Stimulated activated CD4-positive, alpha-beta T cell treated with anti-CD3 and anti-CD28 coated beads, Interleukin-2, amount 100 ng/mL, for 48 hours (primary cell): Measurements from ENCODE around the gene SETD9.

Experiments used
- DNase-seq, 2 donors: peaks; one replicate each; pipeline ENCODE4 v3.0.0-alpha.2; 2020

SETD9 gene

GRCh38 chr5:56938858-56939257, 29.5 kb downstream of the SETD9 start:
- no peak for DNase-seq

- no peak for DNase-seq
These were observed 32.6 kb downstream of the SETD9 start for GRCh38 chr5:56941981-56942380.

- no peak for DNase-seq
These were observed 37.7 kb downstream of the SETD9 start for GRCh38 chr5:56947052-56947451.

GRCh38 chr5:56950626-56951125, 41.3 kb downstream of the SETD9 start:
- DNase-seq = peak; percentile 34 to 49

DNA sequence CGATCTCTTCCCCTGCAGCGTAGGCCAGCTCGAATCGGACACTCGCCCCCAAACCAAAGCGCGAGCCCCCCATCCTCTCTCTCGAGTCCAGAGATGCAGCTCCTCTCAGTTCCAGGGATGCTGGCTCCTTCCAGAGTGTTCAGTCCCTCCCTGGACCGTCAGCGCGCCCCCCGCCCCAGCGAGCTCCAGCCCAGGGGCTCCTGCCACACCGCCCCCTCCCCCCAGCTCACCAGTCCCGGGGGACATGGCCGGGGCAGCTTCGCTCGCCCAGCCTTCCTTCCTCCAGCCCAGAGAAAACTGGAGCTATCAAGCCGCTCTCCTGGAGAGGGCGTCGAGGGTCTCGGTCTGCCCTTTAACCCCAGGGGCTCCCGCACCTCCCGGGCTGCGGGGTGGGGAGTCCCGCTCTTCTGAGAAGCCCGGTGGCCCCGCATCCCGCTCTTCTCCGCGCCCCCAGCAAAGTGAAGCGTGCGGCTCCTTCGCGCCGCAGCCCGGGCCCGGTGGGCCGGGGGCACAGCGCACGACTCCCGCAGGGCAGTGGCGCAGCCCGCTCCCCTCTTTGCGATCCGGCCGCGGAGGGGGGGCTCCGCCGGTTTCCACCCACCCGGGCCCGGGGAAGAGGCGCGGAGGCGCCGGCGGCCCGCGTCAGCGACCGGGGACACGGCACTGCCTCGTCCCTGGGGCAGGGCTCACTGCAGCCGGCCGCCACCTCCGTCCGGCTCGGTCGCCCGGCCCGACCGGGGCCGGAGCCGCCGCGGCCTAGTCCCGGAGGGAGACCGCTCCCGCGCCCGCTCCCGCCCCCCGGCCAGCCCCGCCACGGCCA, 41.9 kb downstream of the SETD9 start:
- DNase-seq = peak; percentile 3 to 7

GRCh38 chr5:56951946-56952691, 42.7 kb downstream of the SETD9 start, which contains the start of gene MIER3:
MIER3 (minus strand) TSS chr5:56952123; CDS start chr5:56952102, 21 bp downstream.
- peak; percentile 66 to 69 for DNase-seq

DNA sequence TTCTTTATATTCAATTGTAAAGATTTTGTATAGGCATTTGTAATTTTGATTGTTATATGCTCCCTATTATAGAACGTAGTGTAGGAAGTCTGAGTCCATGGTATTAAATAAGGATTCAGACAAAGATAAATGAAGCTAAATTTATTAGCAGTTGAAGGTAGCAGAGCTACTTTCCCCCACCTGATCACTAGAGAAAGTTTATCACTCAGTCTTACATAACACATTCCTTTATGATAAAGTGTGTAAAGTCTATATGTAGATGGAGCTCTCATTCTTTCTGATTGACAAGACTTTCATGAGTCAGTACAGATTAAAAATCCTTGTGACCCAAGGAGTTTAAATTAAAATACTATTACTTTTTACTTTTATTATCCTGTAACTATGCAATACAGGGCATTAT, 44.9 kb downstream of the SETD9 start:
- DNase-seq = no peak

DNA sequence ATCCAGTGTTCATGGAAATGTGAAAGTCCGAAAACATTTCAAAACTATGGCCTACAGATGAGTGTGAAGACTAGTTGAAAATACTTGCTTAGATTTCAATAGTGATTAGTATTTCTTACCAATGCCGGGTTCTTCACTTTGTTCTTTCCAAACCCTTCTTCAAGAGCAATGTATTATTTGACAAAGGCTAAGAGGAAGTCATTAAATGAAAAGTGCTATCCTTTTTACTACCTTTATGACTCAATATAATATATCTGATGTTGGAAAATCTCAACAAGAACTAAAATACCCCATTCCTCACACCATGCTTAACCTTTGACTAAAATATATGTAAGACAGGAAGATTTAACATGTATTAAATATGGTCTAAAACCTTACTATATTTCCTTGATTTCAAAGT, 49.2 kb downstream of the SETD9 start:
- no peak for DNase-seq

DNA sequence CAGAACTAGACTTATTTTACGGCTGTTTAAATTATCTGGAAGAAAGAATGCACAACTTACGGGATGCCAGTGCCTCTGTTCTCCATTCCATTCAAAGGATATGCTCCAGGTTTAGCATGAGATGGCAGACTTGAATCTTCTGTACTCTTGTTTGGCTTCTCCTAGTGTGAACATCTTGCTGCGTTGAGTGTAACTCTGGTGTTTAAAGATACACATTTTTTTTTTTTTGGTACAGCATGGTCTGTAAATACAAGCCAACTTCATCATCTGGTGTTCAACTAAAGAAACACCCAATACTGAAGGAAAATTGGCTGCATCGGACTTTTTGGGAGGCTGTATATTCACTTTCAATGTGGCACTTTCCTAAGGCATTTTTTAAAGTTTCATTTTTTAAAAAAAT, 49.9 kb downstream of the SETD9 start:
- DNase-seq = no peak

- DNase-seq = no peak
These were observed 52.4 kb downstream of the SETD9 start for GRCh38 chr5:56961746-56962145.

DNA sequence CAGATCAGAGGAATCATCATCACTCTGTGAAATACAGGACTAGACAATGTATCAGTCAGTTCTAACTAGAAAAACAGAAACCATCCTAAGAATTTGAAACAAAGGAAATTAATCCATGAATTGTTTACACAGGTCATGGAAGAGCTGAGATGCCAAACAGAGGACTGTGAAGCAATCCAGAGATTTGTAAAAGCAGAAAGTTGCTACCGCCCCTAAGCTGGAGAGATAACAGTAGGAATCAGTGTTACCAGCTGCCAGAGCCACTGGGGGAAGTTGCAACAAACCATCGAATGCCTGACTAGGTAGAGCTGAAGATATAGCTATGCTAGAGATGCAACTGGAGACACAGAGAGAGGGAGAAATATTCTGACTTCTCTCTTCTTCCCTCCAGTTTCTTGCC, 52.9 kb downstream of the SETD9 start:
- DNase-seq = no peak

GRCh38 chr5:56963246-56963645, 53.9 kb downstream of the SETD9 start:
- DNase-seq = no peak

GRCh38 chr5:56964173-56964572, 54.8 kb downstream of the SETD9 start:
- DNase-seq = no peak
